ENCODE data around the gene AR. TPM values are rescaled to one million over a fixed set of nuclear protein-coding genes. Genes with fewer than 3 reads are reported as not detected.
"Not testable (repeated sequence)": the region's sequence is repeated elsewhere in the genome, so short reads cannot be mapped to it uniquely, and the experiment has no call there.

The AR gene
- total RNA-seq, 1 donor from 2014 or later = 9.0 TPM

DNA sequence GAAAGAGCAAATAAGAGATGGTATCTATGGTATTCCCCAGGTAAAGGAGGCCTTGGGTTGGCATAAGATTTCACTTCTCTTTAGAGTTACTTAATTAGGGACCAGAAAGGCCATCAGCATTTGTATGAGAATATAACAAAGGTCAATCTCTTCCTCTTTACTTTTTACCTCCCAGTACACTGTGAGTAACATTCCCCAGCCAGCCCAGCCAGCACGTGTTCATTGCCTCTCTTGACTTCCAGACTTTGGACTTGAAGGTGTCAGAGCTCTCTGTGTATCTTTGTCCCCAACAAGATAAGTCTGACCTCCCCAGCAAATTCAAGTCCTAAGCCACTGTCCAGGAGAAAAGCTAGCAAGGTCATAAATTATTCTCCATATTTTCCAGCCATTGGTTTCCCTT, 110.5 kb downstream of the AR start:
- Histone ChIP-seq H3K9me3 (ENCODE audit: insufficient read depth, low read depth, low read length) (no peaks in the 10 kb centered on the region), H3K4me1 (ENCODE audit: insufficient read depth, low read length) (no peaks in the 10 kb centered on the region), H3K79me2 (ENCODE audit: insufficient read depth, low read length) (no peaks in the 10 kb centered on the region), H3K4me3 (ENCODE audit: insufficient read depth, low read depth, low read length) (no peak overlapping the region), H3K9ac (ENCODE audit: low read length) (no peak overlapping the region), H3K4me2 (ENCODE audit: low read length) (no peak overlapping the region), H3K27ac (ENCODE audit: low read depth, low read length) (no peak overlapping the region), H2AFZ (ENCODE audit: low read depth, low read length) (no peak overlapping the region), H3K27me3 (ENCODE audit: insufficient read depth, low read length) (no peaks in the 10 kb centered on the region), H4K20me1 (ENCODE audit: insufficient read depth, low read length) (no peaks in the 10 kb centered on the region), H3K36me3 (ENCODE audit: insufficient read depth, low read length) (no peaks in the 10 kb centered on the region)
- Mint-ChIP-seq H3K4me1 (ENCODE audit: low read depth, unreplicated experiment) (peaks cover 11% of the 10 kb centered on the region), H3K9me3 (ENCODE audit: unreplicated experiment) (no peaks in the 10 kb centered on the region), H3K36me3 (ENCODE audit: low read depth, unreplicated experiment) (no peaks in the 10 kb centered on the region), H3K27me3 (ENCODE audit: low read depth, unreplicated experiment) (no peaks in the 10 kb centered on the region), H3K27ac (ENCODE audit: unreplicated experiment) (no peak overlapping the region), H3K4me3 (ENCODE audit: unreplicated experiment) (no peak overlapping the region)
- DNase-seq (ENCODE audit: low read depth) (no peak), FAIRE-seq (no peak)
- TF ChIP-seq CTCF (IDR thresholded peaks at IDR 0.05; ENCODE audit: insufficient read depth, low read depth, low read length) (no peak), EZH2 (IDR thresholded peaks at IDR 0.05; ENCODE audit: insufficient read depth, low read length) (no peak)

- peaks cover 3% of the 10 kb centered on the region for H3K36me3 Mint-ChIP-seq (ENCODE audit: low read depth, unreplicated experiment)
Measured at GRCh38 chrX:67665583-67665982, 121.8 kb downstream of the AR start.

GRCh38 chrX:67670717-67671116, 126.9 kb downstream of the AR start:
- not testable (repeated sequence) for H3K4me1 ChIP-seq (ENCODE audit: insufficient read depth, low read length); H3K36me3 Mint-ChIP-seq (ENCODE audit: low read depth, unreplicated experiment); H3K9me3 ChIP-seq (ENCODE audit: insufficient read depth, low read depth, low read length); FAIRE-seq; H4K20me1 ChIP-seq (ENCODE audit: insufficient read depth, low read length); H3K27ac Mint-ChIP-seq (ENCODE audit: unreplicated experiment); H3K9ac ChIP-seq (ENCODE audit: low read length); H3K79me2 ChIP-seq (ENCODE audit: insufficient read depth, low read length); H2AFZ ChIP-seq (ENCODE audit: low read depth, low read length); H3K36me3 ChIP-seq (ENCODE audit: insufficient read depth, low read length); DNase-seq (ENCODE audit: low read depth); H3K27ac ChIP-seq (ENCODE audit: low read depth, low read length); H3K27me3 Mint-ChIP-seq (ENCODE audit: low read depth, unreplicated experiment); H3K4me3 ChIP-seq (ENCODE audit: insufficient read depth, low read depth, low read length); H3K4me1 Mint-ChIP-seq (ENCODE audit: low read depth, unreplicated experiment); H3K27me3 ChIP-seq (ENCODE audit: insufficient read depth, low read length); H3K9me3 Mint-ChIP-seq (ENCODE audit: unreplicated experiment); H3K4me3 Mint-ChIP-seq (ENCODE audit: unreplicated experiment); H3K4me2 ChIP-seq (ENCODE audit: low read length)

More at GRCh38 chrX:67665583-67665982, 121.8 kb downstream of the AR start:
- Mint-ChIP-seq H3K9me3 (ENCODE audit: unreplicated experiment) (peaks cover 7% of the 10 kb centered on the region), H3K27ac (ENCODE audit: unreplicated experiment) (no peak overlapping the region), H3K4me1 (ENCODE audit: low read depth, unreplicated experiment) (no peaks in the 10 kb centered on the region), H3K4me3 (ENCODE audit: unreplicated experiment) (no peak overlapping the region), H3K27me3 (ENCODE audit: low read depth, unreplicated experiment) (no peaks in the 10 kb centered on the region)
- no peaks in the 10 kb centered on the region for H3K9me3 ChIP-seq (ENCODE audit: insufficient read depth, low read depth, low read length)
- FAIRE-seq = no peak
- H3K4me1 ChIP-seq (ENCODE audit: insufficient read depth, low read length) = no peaks in the 10 kb centered on the region
- H3K27me3 ChIP-seq (ENCODE audit: insufficient read depth, low read length) = no peaks in the 10 kb centered on the region
- no peak overlapping the region for H3K4me2 ChIP-seq (ENCODE audit: low read length)
- H3K27ac ChIP-seq (ENCODE audit: low read depth, low read length) = no peak overlapping the region
- no peak overlapping the region for H3K9ac ChIP-seq (ENCODE audit: low read length)
- no peaks in the 10 kb centered on the region for H3K79me2 ChIP-seq (ENCODE audit: insufficient read depth, low read length)
- no peaks in the 10 kb centered on the region for H3K36me3 ChIP-seq (ENCODE audit: insufficient read depth, low read length)
- no peak overlapping the region for H2AFZ ChIP-seq (ENCODE audit: low read depth, low read length)
- no peak for DNase-seq (ENCODE audit: low read depth)
- no peak overlapping the region for H3K4me3 ChIP-seq (ENCODE audit: insufficient read depth, low read depth, low read length)
- TF ChIP-seq CTCF (IDR thresholded peaks at IDR 0.05; ENCODE audit: insufficient read depth, low read depth, low read length) = no peak
- TF ChIP-seq EZH2 (IDR thresholded peaks at IDR 0.05; ENCODE audit: insufficient read depth, low read length) = no peak
- H4K20me1 ChIP-seq (ENCODE audit: insufficient read depth, low read length) = no peaks in the 10 kb centered on the region
